SH-SY5Y (cell line): ENCODE results near the gene IMMP2L.

Source experiments
- GATA2 ChIP-seq: IDR thresholded peaks from 2 replicates; pipeline ENCODE4 v1.6.1; 2011; ENCODE audit warnings: mild to moderate bottlenecking, low read depth, low read length
- GATA3 ChIP-seq: IDR thresholded peaks from 2 replicates; pipeline ENCODE4 v1.6.1; 2011; ENCODE audit warnings: low read depth, mild to moderate bottlenecking, low read length, moderate library complexity

DNA sequence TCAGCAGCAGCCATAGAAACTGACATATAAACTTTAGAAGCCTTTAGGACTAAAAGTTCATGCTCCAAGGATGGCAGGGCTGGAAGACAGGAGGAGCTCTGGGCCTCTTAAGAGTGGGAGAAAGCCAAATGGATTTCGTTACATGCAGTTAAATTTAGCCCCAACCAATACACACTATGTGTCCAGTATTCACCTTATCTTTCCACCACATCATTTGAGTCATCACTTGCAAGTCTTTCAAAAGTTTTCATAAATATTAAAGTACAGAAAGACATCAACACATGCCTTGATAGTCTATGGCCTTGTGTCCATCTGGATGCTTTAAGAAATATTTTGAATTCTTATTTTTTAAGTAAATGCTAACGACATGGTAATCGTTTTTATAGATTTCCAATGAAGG is 863.7 kb downstream of the IMMP2L start:
- TF ChIP-seq GATA3 (no peak), GATA2 (no peak)
